ENCODE data around the gene ABCA7.

The ABCA7 gene

DNA sequence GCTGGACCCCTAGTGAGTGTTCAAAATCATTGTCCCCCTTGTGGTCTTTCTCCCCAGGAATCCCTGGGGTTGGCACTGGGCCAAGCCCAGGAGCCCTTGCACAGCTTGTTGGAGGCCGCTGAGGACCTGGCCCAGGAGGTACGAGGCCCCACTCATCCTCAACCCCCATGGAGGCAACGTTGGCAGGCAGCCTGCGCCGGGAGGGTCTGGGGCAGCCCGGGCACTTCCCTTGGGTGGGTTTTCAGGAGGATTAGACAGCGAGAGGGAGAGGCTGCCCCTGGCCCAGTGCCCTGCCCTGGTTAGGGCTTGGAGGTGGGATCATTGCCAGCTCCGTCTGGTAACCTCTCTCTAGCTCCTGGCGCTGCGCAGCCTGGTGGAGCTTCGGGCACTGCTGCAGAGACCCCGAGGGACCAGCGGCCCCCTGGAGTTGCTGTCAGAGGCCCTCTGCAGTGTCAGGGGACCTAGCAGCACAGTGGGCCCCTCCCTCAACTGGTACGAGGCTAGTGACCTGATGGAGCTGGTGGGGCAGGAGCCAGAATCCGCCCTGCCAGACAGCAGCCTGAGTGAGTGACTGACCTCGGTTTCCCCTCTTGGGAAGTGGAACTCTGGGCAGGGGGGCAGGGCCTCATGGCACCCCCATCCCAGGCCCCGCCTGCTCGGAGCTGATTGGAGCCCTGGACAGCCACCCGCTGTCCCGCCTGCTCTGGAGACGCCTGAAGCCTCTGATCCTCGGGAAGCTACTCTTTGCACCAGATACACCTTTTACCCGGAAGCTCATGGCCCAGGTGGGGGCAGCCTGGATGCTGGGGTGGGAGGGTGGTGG is 3.0 kb downstream of the ABCA7 start:
- H3K4me1 Mint-ChIP-seq, result peaks cover 32% of the 10 kb centered on the region
- H3K9me3 Mint-ChIP-seq, result no peaks in the 10 kb centered on the region
- H3K27ac Mint-ChIP-seq (ENCODE audit: low read depth), result no peak overlapping the region
- ATAC-seq (replicated peaks; ENCODE audit: extremely low read depth, poor library complexity, severe bottlenecking) (no peak), DNase-seq (ENCODE audit: low spot score in 2 of 2) (no peak)
- peak overlapping the region; percentile 31 for H3K4me3 Mint-ChIP-seq
- H3K36me3 Mint-ChIP-seq (ENCODE audit: insufficient read depth), result peaks cover 38% of the 10 kb centered on the region
- no peaks in the 10 kb centered on the region for H3K27me3 Mint-ChIP-seq

GRCh38 chr19:1045247-1045603 is 5.3 kb downstream of the ABCA7 start:
- Mint-ChIP-seq H3K9me3 (no peaks in the 10 kb centered on the region), H3K27ac (ENCODE audit: low read depth) (peak overlapping the region; percentile 55), H3K36me3 (ENCODE audit: insufficient read depth) (peaks cover 19% of the 10 kb centered on the region), H3K27me3 (no peaks in the 10 kb centered on the region), H3K4me1 (peaks cover 9% of the 10 kb centered on the region), H3K4me3 (no peak overlapping the region)
- peak; percentile 69 for ATAC-seq (replicated peaks; ENCODE audit: extremely low read depth, poor library complexity, severe bottlenecking)
- peak in 1 of 2 donors; percentile 70 for DNase-seq (ENCODE audit: low spot score in 2 of 2)

- Mint-ChIP-seq H3K27me3 (no peaks in the 10 kb centered on the region), H3K4me1 (peaks cover 8% of the 10 kb centered on the region), H3K9me3 (no peaks in the 10 kb centered on the region), H3K4me3 (no peak overlapping the region), H3K27ac (ENCODE audit: low read depth) (no peak overlapping the region), H3K36me3 (ENCODE audit: insufficient read depth) (peaks cover 18% of the 10 kb centered on the region)
- ATAC-seq (replicated peaks; ENCODE audit: extremely low read depth, poor library complexity, severe bottlenecking) (no peak), DNase-seq (ENCODE audit: low spot score in 2 of 2) (no peak)
These were observed 6.3 kb downstream of the ABCA7 start for GRCh38 chr19:1046117-1046626.

DNA sequence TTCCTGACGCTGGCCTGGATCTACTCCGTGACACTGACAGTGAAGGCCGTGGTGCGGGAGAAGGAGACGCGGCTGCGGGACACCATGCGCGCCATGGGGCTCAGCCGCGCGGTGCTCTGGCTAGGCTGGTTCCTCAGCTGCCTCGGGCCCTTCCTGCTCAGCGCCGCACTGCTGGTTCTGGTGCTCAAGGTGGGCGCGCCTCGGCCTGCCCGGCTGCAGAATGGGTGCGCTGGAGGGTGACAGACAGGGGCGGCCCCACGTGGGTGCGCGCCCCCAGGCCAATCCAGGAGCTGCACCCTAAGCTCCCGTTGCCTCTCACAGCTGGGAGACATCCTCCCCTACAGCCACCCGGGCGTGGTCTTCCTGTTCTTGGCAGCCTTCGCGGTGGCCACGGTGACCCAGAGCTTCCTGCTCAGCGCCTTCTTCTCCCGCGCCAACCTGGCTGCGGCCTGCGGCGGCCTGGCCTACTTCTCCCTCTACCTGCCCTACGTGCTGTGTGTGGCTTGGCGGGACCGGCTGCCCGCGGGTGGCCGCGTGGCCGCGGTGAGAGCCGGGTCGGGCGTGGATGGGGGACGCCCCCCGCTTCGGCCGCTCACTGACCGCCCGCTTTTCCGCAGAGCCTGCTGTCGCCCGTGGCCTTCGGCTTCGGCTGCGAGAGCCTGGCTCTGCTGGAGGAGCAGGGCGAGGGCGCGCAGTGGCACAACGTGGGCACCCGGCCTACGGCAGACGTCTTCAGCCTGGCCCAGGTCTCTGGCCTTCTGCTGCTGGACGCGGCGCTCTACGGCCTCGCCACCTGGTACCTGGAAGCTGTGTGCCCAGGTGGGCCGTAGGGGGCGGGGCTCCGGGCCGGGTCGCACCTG is 7.2 kb downstream of the ABCA7 start:
- no peak overlapping the region for H3K27ac Mint-ChIP-seq (ENCODE audit: low read depth)
- no peak overlapping the region for H3K4me3 Mint-ChIP-seq
- peaks cover 10% of the 10 kb centered on the region for H3K4me1 Mint-ChIP-seq
- peaks cover 18% of the 10 kb centered on the region for H3K36me3 Mint-ChIP-seq (ENCODE audit: insufficient read depth)
- H3K9me3 Mint-ChIP-seq, result no peaks in the 10 kb centered on the region
- H3K27me3 Mint-ChIP-seq, result no peaks in the 10 kb centered on the region
- ATAC-seq (replicated peaks; ENCODE audit: extremely low read depth, poor library complexity, severe bottlenecking) (no peak), DNase-seq (ENCODE audit: low spot score in 2 of 2) (no peak)

GRCh38 chr19:1047696-1048147 is 7.8 kb downstream of the ABCA7 start:
- ATAC-seq (replicated peaks; ENCODE audit: extremely low read depth, poor library complexity, severe bottlenecking) (no peak), DNase-seq (ENCODE audit: low spot score in 2 of 2) (no peak)
- no peak overlapping the region for H3K4me3 Mint-ChIP-seq
- no peak overlapping the region for H3K27ac Mint-ChIP-seq (ENCODE audit: low read depth)
- peaks cover 18% of the 10 kb centered on the region for H3K36me3 Mint-ChIP-seq (ENCODE audit: insufficient read depth)
- peaks cover 10% of the 10 kb centered on the region for H3K4me1 Mint-ChIP-seq
- H3K27me3 Mint-ChIP-seq, result no peaks in the 10 kb centered on the region
- no peaks in the 10 kb centered on the region for H3K9me3 Mint-ChIP-seq

DNA sequence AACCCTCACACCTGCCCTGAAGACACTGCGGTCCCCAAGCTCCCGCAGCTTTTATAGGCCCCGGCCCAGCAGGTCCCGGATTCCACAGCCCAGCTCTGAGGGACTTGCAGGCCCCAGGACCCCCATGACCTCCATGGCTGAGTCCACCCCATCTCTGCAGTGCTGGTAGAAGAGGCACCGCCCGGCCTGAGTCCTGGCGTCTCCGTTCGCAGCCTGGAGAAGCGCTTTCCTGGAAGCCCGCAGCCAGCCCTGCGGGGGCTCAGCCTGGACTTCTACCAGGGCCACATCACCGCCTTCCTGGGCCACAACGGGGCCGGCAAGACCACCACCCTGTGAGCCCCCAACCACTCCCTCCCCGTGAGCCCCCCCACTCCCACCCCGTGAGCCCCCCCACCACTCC is 9.2 kb downstream of the ABCA7 start:
- no peaks in the 10 kb centered on the region for H3K27me3 Mint-ChIP-seq
- ATAC-seq (replicated peaks; ENCODE audit: extremely low read depth, poor library complexity, severe bottlenecking) (no peak), DNase-seq (ENCODE audit: low spot score in 2 of 2) (no peak)
- H3K36me3 Mint-ChIP-seq (ENCODE audit: insufficient read depth), result peaks cover 14% of the 10 kb centered on the region
- no peaks in the 10 kb centered on the region for H3K9me3 Mint-ChIP-seq
- no peak overlapping the region for H3K4me3 Mint-ChIP-seq
- H3K27ac Mint-ChIP-seq (ENCODE audit: low read depth), result no peak overlapping the region
- peaks cover 10% of the 10 kb centered on the region for H3K4me1 Mint-ChIP-seq

GRCh38 chr19:1049800-1050199 is 9.9 kb downstream of the ABCA7 start:
- Mint-ChIP-seq H3K27me3 (no peaks in the 10 kb centered on the region), H3K36me3 (ENCODE audit: insufficient read depth) (peaks cover 14% of the 10 kb centered on the region), H3K9me3 (no peaks in the 10 kb centered on the region), H3K27ac (ENCODE audit: low read depth) (no peak overlapping the region), H3K4me1 (peaks cover 10% of the 10 kb centered on the region), H3K4me3 (no peak overlapping the region)
- DNase-seq (ENCODE audit: low spot score in 2 of 2), result no peak
- ATAC-seq (replicated peaks; ENCODE audit: extremely low read depth, poor library complexity, severe bottlenecking), result no peak

DNA sequence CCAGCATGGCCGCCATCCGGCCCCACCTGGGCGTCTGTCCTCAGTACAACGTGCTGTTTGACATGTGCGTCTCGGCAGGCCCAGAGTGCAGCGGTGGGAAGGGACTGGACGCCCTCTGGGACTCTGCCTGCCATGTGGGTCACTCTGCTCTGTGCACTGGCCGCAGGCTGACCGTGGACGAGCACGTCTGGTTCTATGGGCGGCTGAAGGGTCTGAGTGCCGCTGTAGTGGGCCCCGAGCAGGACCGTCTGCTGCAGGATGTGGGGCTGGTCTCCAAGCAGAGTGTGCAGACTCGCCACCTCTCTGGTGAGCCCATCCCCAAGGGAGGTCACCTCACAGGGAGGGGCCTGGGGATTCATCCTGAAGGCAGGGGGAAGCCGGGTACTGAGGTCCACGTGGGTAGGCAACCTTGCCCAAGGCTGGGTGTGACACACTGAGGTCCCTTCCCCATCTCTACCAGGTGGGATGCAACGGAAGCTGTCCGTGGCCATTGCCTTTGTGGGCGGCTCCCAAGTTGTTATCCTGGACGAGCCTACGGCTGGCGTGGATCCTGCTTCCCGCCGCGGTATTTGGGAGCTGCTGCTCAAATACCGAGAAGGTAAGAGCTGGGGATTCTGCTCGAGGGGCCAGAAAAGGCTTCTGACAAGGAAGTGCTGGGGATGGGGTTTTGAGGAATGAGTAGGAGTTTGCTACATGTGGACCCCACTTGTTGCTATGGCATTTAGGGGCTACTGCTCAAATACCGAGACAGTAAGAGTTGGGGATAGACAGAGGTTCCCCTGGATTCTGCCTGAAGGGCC is 11.3 kb downstream of the ABCA7 start:
- no peaks in the 10 kb centered on the region for H3K27me3 Mint-ChIP-seq
- H3K9me3 Mint-ChIP-seq, result no peaks in the 10 kb centered on the region
- no peak overlapping the region for H3K4me3 Mint-ChIP-seq
- ATAC-seq (replicated peaks; ENCODE audit: extremely low read depth, poor library complexity, severe bottlenecking), result no peak
- peak overlapping the region; percentile 78 for H3K27ac Mint-ChIP-seq (ENCODE audit: low read depth)
- peaks cover 17% of the 10 kb centered on the region for H3K36me3 Mint-ChIP-seq (ENCODE audit: insufficient read depth)
- H3K4me1 Mint-ChIP-seq, result peaks cover 7% of the 10 kb centered on the region
- no peak for DNase-seq (ENCODE audit: low spot score in 2 of 2)

- ATAC-seq (replicated peaks; ENCODE audit: extremely low read depth, poor library complexity, severe bottlenecking) (no peak), DNase-seq (ENCODE audit: low spot score in 2 of 2) (no peak)
- peak overlapping the region; percentile 78 for H3K27ac Mint-ChIP-seq (ENCODE audit: low read depth)
- H3K27me3 Mint-ChIP-seq, result no peaks in the 10 kb centered on the region
- no peak overlapping the region for H3K4me3 Mint-ChIP-seq
- H3K36me3 Mint-ChIP-seq (ENCODE audit: insufficient read depth), result peaks cover 18% of the 10 kb centered on the region
- H3K4me1 Mint-ChIP-seq, result peaks cover 13% of the 10 kb centered on the region
- no peaks in the 10 kb centered on the region for H3K9me3 Mint-ChIP-seq
These were observed 11.9 kb downstream of the ABCA7 start for GRCh38 chr19:1051791-1052190.

- H3K36me3 Mint-ChIP-seq (ENCODE audit: insufficient read depth), result peaks cover 22% of the 10 kb centered on the region
- no peaks in the 10 kb centered on the region for H3K27me3 Mint-ChIP-seq
- no peak overlapping the region for H3K27ac Mint-ChIP-seq (ENCODE audit: low read depth)
- H3K9me3 Mint-ChIP-seq, result no peaks in the 10 kb centered on the region
- ATAC-seq (replicated peaks; ENCODE audit: extremely low read depth, poor library complexity, severe bottlenecking) (no peak), DNase-seq (ENCODE audit: low spot score in 2 of 2) (no peak)
- H3K4me3 Mint-ChIP-seq, result no peak overlapping the region
- peaks cover 18% of the 10 kb centered on the region for H3K4me1 Mint-ChIP-seq
These were observed 12.6 kb downstream of the ABCA7 start for GRCh38 chr19:1052349-1052975.

- ATAC-seq (replicated peaks; ENCODE audit: extremely low read depth, poor library complexity, severe bottlenecking) (no peak), DNase-seq (ENCODE audit: low spot score in 2 of 2) (no peak)
- Mint-ChIP-seq H3K4me3 (no peak overlapping the region), H3K4me1 (peaks cover 28% of the 10 kb centered on the region), H3K36me3 (ENCODE audit: insufficient read depth) (peaks cover 22% of the 10 kb centered on the region), H3K27me3 (no peaks in the 10 kb centered on the region), H3K27ac (ENCODE audit: low read depth) (no peak overlapping the region), H3K9me3 (no peaks in the 10 kb centered on the region)
These were observed 13.5 kb downstream of the ABCA7 start for GRCh38 chr19:1053176-1054101.

Measured in central memory CD8-positive, alpha-beta T cell (primary cell).